Endothelial cell of umbilical vein (primary cell): ENCODE data around the gene MAPRE2. TPM values are rescaled to one million over a fixed set of nuclear protein-coding genes. Genes with fewer than 3 reads are reported as not detected.

Experiments used
- BruUV-seq: library from RNA; stranded (reverse); fragments of 400-500 nt; replicated peaks from 2 replicates; lab custom pipeline; 2021; lab: Mats Ljungman, UMichigan
- CTCF ChIA-PET: fragments of 300-600, 350-600 bp; sonication (Branson Sonifier 250); formaldehyde crosslinking; loops from one replicate; lab custom pipeline; 2021; ENCODE audit warnings: antibody characterized with exemption, inconsistent platforms; lab: Charles Lee
- POLR2A ChIA-PET: fragments of 300-600, 350-600 bp; sonication (Branson Sonifier 250); formaldehyde crosslinking; loops from one replicate; lab custom pipeline; 2021; ENCODE audit warnings: antibody characterized with exemption, inconsistent platforms; lab: Charles Lee
- DNase-seq: peaks from one replicate; pipeline ENCODE4 v3.0.0-alpha.2; 2011; ENCODE audit warnings: low read depth, low spot score
- FAIRE-seq: peaks from 2 replicates; lab custom pipeline; 2011; peaks lifted over from hg19 to GRCh38; lab: Jason Lieb, UNC
- H2AFZ ChIP-seq: 2 replicates; pipeline ENCODE4 v1.6.0; 2012; ENCODE audit warnings: low read depth, low read length, control low read depth, inconsistent platforms
- H3K27ac ChIP-seq: 2 replicates; pipeline ENCODE4 v1.5.1; 2011; ENCODE audit warnings: low read depth, mild to moderate bottlenecking, control low read depth, low read length, moderate library complexity; ENCODE audit not compliant: insufficient read depth
- H3K27me3 ChIP-seq, 2 experiments: 2 replicates each; pipeline versions ENCODE4 v1.6.0 to v1.6.1; 2011; ENCODE audit warnings: low read length in 2 of 2, mixed read lengths in 1 of 2; ENCODE audit not compliant: control insufficient read depth in 2 of 2, insufficient read depth in 2 of 2
- H3K36me3 ChIP-seq, 2 experiments: 2 replicates in 1 of 2; 3 replicates in 1 of 2; pipeline ENCODE4 v1.5.1; 2011; ENCODE audit warnings: low read length in 2 of 2, mild to moderate bottlenecking in 1 of 2, moderate library complexity in 1 of 2; ENCODE audit not compliant: control insufficient read depth in 2 of 2, insufficient read depth in 2 of 2; ENCODE audit errors: extremely low read depth in 1 of 2
- H3K4me1 ChIP-seq: 3 replicates; pipeline ENCODE4 v1.5.1; 2011; ENCODE audit warnings: mild to moderate bottlenecking, low read length; ENCODE audit not compliant: control insufficient read depth, insufficient read depth; ENCODE audit errors: extremely low read depth
- H3K4me2 ChIP-seq: 2 replicates; pipeline ENCODE4 v1.6.1; 2011; ENCODE audit warnings: low read length, control low read depth, mixed read lengths; ENCODE audit not compliant: insufficient read depth
- H3K4me3 ChIP-seq, 3 experiments: fragments of 200-600 bp in 1 of 3; sonication (generic), shearing (Covaris generic) in 1 of 3; replicated peaks in 1 of 3; 2 replicates each; pipeline ENCODE4 v1.5.1; 2011 to 2016; ENCODE audit warnings: control low read depth in 3 of 3, low read length in 3 of 3, mild to moderate bottlenecking in 2 of 3, inconsistent platforms in 1 of 3, low read depth in 1 of 3, moderate library complexity in 1 of 3; ENCODE audit not compliant: insufficient read depth in 1 of 3
- H3K79me2 ChIP-seq: 2 replicates; pipeline ENCODE4 v1.6.0; 2012; ENCODE audit warnings: low read length, inconsistent platforms; ENCODE audit not compliant: control insufficient read depth, insufficient read depth
- H3K9ac ChIP-seq: replicated peaks from 2 replicates; pipeline ENCODE3; 2011; ENCODE audit warnings: low read length, control low read depth; ENCODE audit not compliant: insufficient read depth; ENCODE audit errors: extremely low read depth
- H3K9me1 ChIP-seq: replicated peaks from 3 replicates; pipeline ENCODE4 v1.6.0; 2011; ENCODE audit warnings: mild to moderate bottlenecking, low read length; ENCODE audit not compliant: control insufficient read depth, insufficient read depth; ENCODE audit errors: extremely low read depth
- H3K9me3 ChIP-seq: replicated peaks from 2 replicates; pipeline ENCODE4 v1.5.1; 2012; ENCODE audit warnings: low read length, inconsistent platforms; ENCODE audit not compliant: control insufficient read depth, insufficient read depth
- H4K20me1 ChIP-seq: replicated peaks from 2 replicates; pipeline ENCODE3; 2011; ENCODE audit warnings: mild to moderate bottlenecking, low read length; ENCODE audit not compliant: control insufficient read depth, insufficient read depth; ENCODE audit errors: extremely low read depth
- CTCF ChIP-seq, 2 donors: IDR thresholded peaks; 1 replicate in 1 of 2; 2 replicates in 1 of 2; pipeline ENCODE4 v1.5.1; 2011; ENCODE audit warnings: low read length in 2 of 2, mild to moderate bottlenecking in 2 of 2, moderate library complexity in 2 of 2, control low read depth in 1 of 2, inconsistent platforms in 1 of 2, low read depth in 1 of 2; ENCODE audit not compliant: insufficient read depth in 1 of 2; ENCODE audit errors: extremely low read depth in 1 of 2
- EZH2 ChIP-seq: IDR thresholded peaks from 2 replicates; pipeline ENCODE4 v1.6.1; 2012; ENCODE audit warnings: borderline replicate concordance, low read depth, mild to moderate bottlenecking, moderate library complexity, low read length, inconsistent platforms; ENCODE audit not compliant: severe bottlenecking
- FOS ChIP-seq: IDR thresholded peaks from 2 replicates; pipeline ENCODE4 v1.6.1; 2011; ENCODE audit warnings: mild to moderate bottlenecking, low read length, moderate library complexity, borderline replicate concordance; ENCODE audit not compliant: insufficient read depth
- GATA2 ChIP-seq: IDR thresholded peaks from 2 replicates; pipeline ENCODE4 v1.7.0; 2011; ENCODE audit warnings: low read depth, mild to moderate bottlenecking, moderate library complexity, mixed read lengths, low read length; ENCODE audit not compliant: insufficient read length, insufficient read depth
- JUN ChIP-seq: IDR thresholded peaks from 2 replicates; pipeline ENCODE4 v1.6.1; 2011; ENCODE audit warnings: borderline replicate concordance, low read depth; ENCODE audit not compliant: insufficient read length, insufficient read depth
- MYC ChIP-seq: IDR thresholded peaks from one replicate; pipeline ENCODE4 v1.6.1; 2011; ENCODE audit warnings: mild to moderate bottlenecking, low read depth, low read length
- POLR2A ChIP-seq: IDR thresholded peaks from 2 replicates; pipeline ENCODE4 v1.6.1; 2012; ENCODE audit warnings: low read depth, mild to moderate bottlenecking, control low read depth, low read length
- POLR2AphosphoS5 ChIP-seq: IDR thresholded peaks from 2 replicates; pipeline ENCODE4 v1.6.1; 2012; ENCODE audit warnings: low read depth, mild to moderate bottlenecking, control low read depth, low read length, moderate library complexity; ENCODE audit not compliant: insufficient read depth
- dilution Hi-C: fragments of 300-500 bp; cut with MboI; formaldehyde crosslinking; loops from one replicate; pipeline ENCODE4 v1.15.0; 2019; ENCODE audit warnings: low sequenced_read_pairs; ENCODE audit not compliant: extremely low pct_ligation_motif_present
- intact Hi-C: fragments of 100-400 bp; cut with micrococcal nuclease; formaldehyde crosslinking; loops from one replicate; pipeline ENCODE4 v1.10.0; 2022
- polyA plus RNA-seq, 4 experiments: library from polyadenylated mRNA; depleted of rRNA in 3 of 4; stranded (reverse) in 3 of 4; unstranded in 1 of 4; fragments of >200 nt; gene quantifications; 2 replicates each; pipeline versions ENCODE4 v1.2.1 to v1.2.3, GENCODE V29; 2011 to 2012; ENCODE audit warnings: missing spikeins in 1 of 4
- total RNA-seq: library from RNA; stranded (reverse); gene quantifications from 2 replicates; pipeline ENCODE4 v1.2.3, GENCODE V29; 2021
- TF ChIP-seq, protein P1 (sequence below): IDR thresholded peaks from 2 replicates; pipeline ENCODE4 v1.6.1; 2011; ENCODE audit not compliant: insufficient read depth, insufficient read length

Gene MAPRE2
- total and polyA plus RNA-seq, 2 donors (not counting 3 experiments of a cell fraction or from before 2014, with no cell fraction given), result 117 to 148 TPM

- dilution Hi-C loops (no loop called here), intact Hi-C loops (loop anchor here (5.0 kb wide), 1 partner anchor 116 kb away; no protein-coding TSS in a partner anchor)
- DNase-seq (no peak), FAIRE-seq (no peak)
- H3K36me3 ChIP-seq, result no peaks in the 10 kb centered on the region
- TF ChIP-seq CTCF (IDR thresholded peaks at IDR 0.05; ENCODE audit: extremely low read depth in 1 of 2, insufficient read depth in 1 of 2, low read depth in 1 of 2, low read length in 2 of 2) (peak in 1 of 2 donors; percentile 9), POLR2AphosphoS5 (no peak)
- H3K27me3 ChIP-seq, result no peaks in the 10 kb centered on the region
- peaks cover 13% of the 10 kb centered on the region for H3K4me1 ChIP-seq
- no peak overlapping the region for H3K4me2 ChIP-seq
- POLR2A ChIA-PET, result interaction anchor here (0.6 to 0.7 kb wide), 2 partner anchors 33 to 117 kb away, joined by 4 read pairs; no protein-coding TSS in a partner anchor
- H3K9me3 ChIP-seq, result no peaks in the 10 kb centered on the region
- H3K9me1 ChIP-seq, result no peaks in the 10 kb centered on the region
- no peak overlapping the region for H3K9ac ChIP-seq
- CTCF ChIA-PET, result interaction anchor here (0.9 to 6.1 kb wide), 8 partner anchors 13 to 160 kb away, joined by 3 to 62 read pairs (median 4); partner anchors contain the start of gene MAPRE2
- H3K27ac ChIP-seq, result no peak overlapping the region
- BruUV-seq, result no TSS peak
- H2AFZ ChIP-seq, result no peak overlapping the region
- no peaks in the 10 kb centered on the region for H3K79me2 ChIP-seq
- H4K20me1 ChIP-seq, result no peaks in the 10 kb centered on the region
- H3K4me3 ChIP-seq, result no peak overlapping the region
Observed at GRCh38 chr18:35026407-35027061, 14.7 kb upstream of the MAPRE2 start.

DNA sequence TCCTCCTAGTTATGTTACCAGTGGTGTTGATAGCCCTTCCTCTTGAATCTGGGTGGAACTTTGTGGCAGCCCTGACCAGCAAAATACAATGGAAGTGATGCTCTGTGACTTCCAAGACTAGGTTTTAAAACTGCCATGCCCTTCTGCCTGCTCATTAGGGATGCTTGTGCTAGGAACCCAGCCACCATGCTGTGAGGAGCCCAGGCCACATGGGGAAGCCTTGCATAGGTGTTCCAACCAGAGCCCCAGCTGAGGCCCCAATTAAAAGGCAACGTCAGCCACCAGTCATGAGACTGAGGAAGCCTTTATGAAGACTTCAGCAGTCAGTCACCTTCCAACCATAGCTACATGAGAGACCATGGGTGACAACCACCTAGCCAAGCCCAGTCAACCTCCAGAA is 14.0 kb upstream of the MAPRE2 start:
- no peak overlapping the region for H3K9ac ChIP-seq
- POLR2A ChIA-PET, result no interaction called here
- peaks cover 13% of the 10 kb centered on the region for H3K4me1 ChIP-seq
- CTCF ChIA-PET, result interaction anchor here (0.9 to 6.1 kb wide), 5 partner anchors 12 to 160 kb away, joined by 3 to 62 read pairs (median 5); partner anchors contain the start of gene MAPRE2
- no peak for FAIRE-seq
- no peak overlapping the region for H3K4me2 ChIP-seq
- dilution Hi-C loops, result no loop called here
- no peak overlapping the region for H3K27ac ChIP-seq
- H3K9me1 ChIP-seq, result no peaks in the 10 kb centered on the region
- H3K9me3 ChIP-seq, result no peaks in the 10 kb centered on the region
- no peak overlapping the region for H3K4me3 ChIP-seq
- intact Hi-C loops, result loop anchor here (5.0 kb wide), 1 partner anchor 115 kb away; no protein-coding TSS in a partner anchor
- H3K79me2 ChIP-seq, result no peaks in the 10 kb centered on the region
- no peaks in the 10 kb centered on the region for H3K27me3 ChIP-seq
- H4K20me1 ChIP-seq, result no peaks in the 10 kb centered on the region
- no TSS peak for BruUV-seq
- H2AFZ ChIP-seq, result no peak overlapping the region
- DNase-seq, result no peak
- TF ChIP-seq CTCF (IDR thresholded peaks at IDR 0.05; ENCODE audit: extremely low read depth in 1 of 2, insufficient read depth in 1 of 2, low read depth in 1 of 2, low read length in 2 of 2) (no peak), POLR2A (no peak), FOS (no peak), MYC (no peak), EZH2 (no peak), POLR2AphosphoS5 (no peak), GATA2 (no peak), JUN (no peak)
- TF ChIP-seq, protein P1, sequence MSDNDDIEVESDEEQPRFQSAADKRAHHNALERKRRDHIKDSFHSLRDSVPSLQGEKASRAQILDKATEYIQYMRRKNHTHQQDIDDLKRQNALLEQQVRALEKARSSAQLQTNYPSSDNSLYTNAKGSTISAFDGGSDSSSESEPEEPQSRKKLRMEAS, result no peak
- H3K36me3 ChIP-seq, result no peaks in the 10 kb centered on the region
